MM.1S (cell line): ENCODE results near the gene ODF4.
A peak's percentile ranks its signal among the peaks of the same experiment; 100 is the strongest.

Experiments used
- DNase-seq: peaks from one replicate; pipeline ENCODE4 v3.0.0-alpha.2; 2015
- H2AFZ ChIP-seq: fragments of 300-600 bp; sonication (generic); 2 replicates; pipeline ENCODE4 v1.6.0; 2016; ENCODE audit warnings: antibody characterized with exemption, low read length
- H3F3A ChIP-seq: fragments of 300-600 bp; sonication (generic); 2 replicates; pipeline ENCODE4 v1.6.1; 2016; ENCODE audit warnings: mild to moderate bottlenecking, antibody characterized with exemption, low read length, moderate library complexity, mixed read lengths; ENCODE audit not compliant: insufficient read depth
- H3K27ac ChIP-seq: fragments of 300-600 bp; sonication (generic); 2 replicates; pipeline ENCODE4 v1.5.1; 2016; ENCODE audit warnings: mild to moderate bottlenecking, low read length
- H3K27me3 ChIP-seq: fragments of 300-600 bp; sonication (generic); replicated peaks from 2 replicates; pipeline ENCODE4 v1.6.0; 2016; ENCODE audit warnings: low read length; ENCODE audit not compliant: insufficient read depth
- H3K36me3 ChIP-seq: fragments of 300-600 bp; sonication (generic); replicated peaks from 2 replicates; pipeline ENCODE4 v1.6.1; 2016; ENCODE audit warnings: mild to moderate bottlenecking, low read length, mixed read lengths; ENCODE audit not compliant: insufficient read depth
- H3K4me1 ChIP-seq: fragments of 300-600 bp; sonication (generic); 2 replicates; pipeline ENCODE4 v1.6.1; 2016; ENCODE audit warnings: low read length, mixed read lengths
- H3K4me2 ChIP-seq: fragments of 300-600 bp; sonication (generic); 2 replicates; pipeline ENCODE4 v1.6.0; 2016; ENCODE audit warnings: low read depth, low read length
- H3K4me3 ChIP-seq: fragments of 300-600 bp; sonication (generic); 2 replicates; pipeline ENCODE4 v1.5.1; 2016; ENCODE audit warnings: low read length, mixed read lengths
- H3K79me2 ChIP-seq: fragments of 300-600 bp; sonication (generic); 2 replicates; pipeline ENCODE4 v1.6.1; 2016; ENCODE audit warnings: mixed run types, low read length, mixed read lengths
- H3K9ac ChIP-seq: fragments of 300-600 bp; sonication (generic); 2 replicates; pipeline ENCODE4 v1.6.1; 2016; ENCODE audit warnings: low read length, mixed read lengths
- H3K9me2 ChIP-seq: fragments of 300-600 bp; sonication (generic); replicated peaks from 2 replicates; pipeline ENCODE4 v1.6.1; 2016; ENCODE audit warnings: mild to moderate bottlenecking, low read length, mixed read lengths; ENCODE audit not compliant: insufficient read depth
- H3K9me3 ChIP-seq: fragments of 300-600 bp; sonication (generic); replicated peaks from 2 replicates; pipeline ENCODE4 v1.6.1; 2016; ENCODE audit warnings: mild to moderate bottlenecking, low read length, mixed read lengths; ENCODE audit not compliant: insufficient read depth
- H4K20me1 ChIP-seq: fragments of 300-600 bp; sonication (generic); 2 replicates; pipeline ENCODE4 v1.6.1; 2016; ENCODE audit warnings: mild to moderate bottlenecking, low read length, moderate library complexity, mixed read lengths; ENCODE audit not compliant: insufficient read depth
- CTCF ChIP-seq: fragments of 300-600 bp; sonication (generic); IDR thresholded peaks from 2 replicates; pipeline ENCODE4 v1.5.1; 2016; ENCODE audit warnings: antibody characterized with exemption, low read length, mixed read lengths
- EZH2 ChIP-seq: fragments of 300-600 bp; sonication (generic); optimal IDR thresholded peaks from 2 replicates; pipeline ENCODE3; 2017; ENCODE audit warnings: low read depth, mild to moderate bottlenecking, antibody characterized with exemption, low read length, mixed read lengths
- EZH2phosphoT487 ChIP-seq: fragments of 300-600 bp; sonication (generic); IDR thresholded peaks from 2 replicates; pipeline ENCODE4 v1.6.1; 2018; ENCODE audit warnings: antibody characterized with exemption, low read length

Gene ODF4

DNA sequence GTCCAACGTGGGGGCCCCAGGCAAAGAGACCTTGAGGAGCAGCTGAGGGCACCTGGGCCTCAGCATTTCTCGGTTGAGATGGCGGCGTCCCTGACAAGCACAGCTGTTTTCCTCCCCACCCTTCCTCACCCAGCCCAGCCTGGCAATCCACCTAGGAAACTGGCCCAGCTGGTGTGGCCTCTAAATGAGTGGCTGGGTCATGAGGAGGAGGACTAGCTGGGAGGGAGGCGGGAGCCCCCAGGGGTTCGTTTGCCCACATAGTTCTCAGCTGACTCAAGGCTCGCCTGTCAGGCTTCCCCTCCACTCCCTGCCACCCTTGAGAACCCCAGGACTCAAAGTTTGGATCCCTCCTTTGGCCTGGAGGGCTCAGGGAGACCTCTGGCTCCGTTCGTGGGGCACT is 52.1 kb downstream of the ODF4 start:
- H3K4me2 ChIP-seq: no peak overlapping the region
- H3K36me3 ChIP-seq: no peaks in the 10 kb centered on the region
- no peaks in the 10 kb centered on the region for H4K20me1 ChIP-seq
- H3K27ac ChIP-seq: no peak overlapping the region
- DNase-seq: no peak
- TF ChIP-seq CTCF: no peak
- TF ChIP-seq EZH2: no peak
- TF ChIP-seq EZH2phosphoT487: no peak
- no peak overlapping the region for H3K9ac ChIP-seq
- no peaks in the 10 kb centered on the region for H3K79me2 ChIP-seq
- H2AFZ ChIP-seq: no peak overlapping the region
- no peaks in the 10 kb centered on the region for H3F3A ChIP-seq
- H3K4me1 ChIP-seq: 0 out of 2 replicates have a peak, but pooled peaks cover 7% of the 10 kb centered on the region
- no peak overlapping the region for H3K4me3 ChIP-seq
- H3K9me2 ChIP-seq: no peaks in the 10 kb centered on the region
- H3K27me3 ChIP-seq: peaks cover 22% of the 10 kb centered on the region
- H3K9me3 ChIP-seq: no peaks in the 10 kb centered on the region

DNA sequence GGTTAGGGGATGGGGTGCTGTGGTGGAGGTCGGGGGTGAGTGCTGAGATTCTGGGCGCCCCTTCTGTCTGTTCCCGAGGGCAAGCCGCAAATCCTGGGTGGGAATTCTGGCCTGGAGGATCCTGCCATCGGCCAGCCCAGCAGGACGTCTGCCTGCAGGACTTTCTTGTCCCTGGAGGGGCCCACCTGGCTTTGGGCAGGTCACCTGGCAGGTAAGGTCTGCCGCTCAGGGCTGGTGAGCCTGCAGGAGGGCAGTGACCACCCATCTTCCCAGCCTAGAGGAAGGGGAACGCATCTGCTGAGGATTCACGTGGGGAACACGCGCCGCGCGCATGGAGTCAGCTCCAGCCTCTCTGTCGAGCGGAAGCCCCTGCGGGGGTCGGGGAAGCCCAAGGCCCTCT is 52.6 kb downstream of the ODF4 start:
- H3F3A ChIP-seq: no peaks in the 10 kb centered on the region

GRCh38 chr17:8392674-8393469 is 53.2 kb downstream of the ODF4 start:
- no peak overlapping the region for H3K9ac ChIP-seq
- H4K20me1 ChIP-seq: no peaks in the 10 kb centered on the region
- no peak overlapping the region for H3K27ac ChIP-seq
- H3K4me3 ChIP-seq: no peak overlapping the region
- no peaks in the 10 kb centered on the region for H3F3A ChIP-seq
- no peaks in the 10 kb centered on the region for H3K36me3 ChIP-seq
- no peaks in the 10 kb centered on the region for H3K9me3 ChIP-seq
- 0 out of 2 replicates have a peak, but pooled peaks cover 7% of the 10 kb centered on the region for H3K4me1 ChIP-seq
- H3K79me2 ChIP-seq: no peaks in the 10 kb centered on the region
- no peak for TF ChIP-seq CTCF
- no peak for TF ChIP-seq EZH2phosphoT487
- TF ChIP-seq EZH2: no peak
- no peak for DNase-seq
- no peak overlapping the region for H3K4me2 ChIP-seq
- 0 out of 2 replicates have a peak overlapping the region, but pooled peaks have one; percentile 30 for H2AFZ ChIP-seq
- no peaks in the 10 kb centered on the region for H3K9me2 ChIP-seq
- peaks cover 23% of the 10 kb centered on the region for H3K27me3 ChIP-seq

More for the DNA sequence above, 52.6 kb downstream of the ODF4 start:
- Histone ChIP-seq H3K36me3 (no peaks in the 10 kb centered on the region), H3K79me2 (no peaks in the 10 kb centered on the region), H3K4me3 (no peak overlapping the region), H3K9me3 (no peaks in the 10 kb centered on the region), H3K4me1 (0 out of 2 replicates have a peak, but pooled peaks cover 7% of the 10 kb centered on the region), H3K4me2 (no peak overlapping the region), H3K27ac (no peak overlapping the region), H2AFZ (no peak overlapping the region), H3K9ac (no peak overlapping the region), H3K9me2 (no peaks in the 10 kb centered on the region), H3K27me3 (peaks cover 23% of the 10 kb centered on the region), H4K20me1 (no peaks in the 10 kb centered on the region)
- no peak for DNase-seq
- TF ChIP-seq EZH2 (no peak), CTCF (no peak), EZH2phosphoT487 (no peak)
